HL-60 (cell line): ENCODE results near the gene F5.

Experiments used
- CTCF ChIP-seq: IDR thresholded peaks from one replicate; pipeline ENCODE4 v1.5.1; 2011; ENCODE audit warnings: low read length, control low read depth, inconsistent platforms; ENCODE audit not compliant: insufficient read depth
- GABPA ChIP-seq: IDR thresholded peaks from 2 replicates; pipeline ENCODE4 v1.6.1; 2012; ENCODE audit warnings: low read depth
- SPI1 ChIP-seq: IDR thresholded peaks from 2 replicates; pipeline ENCODE4 v1.6.1; 2012; ENCODE audit warnings: low read depth, mild to moderate bottlenecking, borderline replicate concordance

DNA sequence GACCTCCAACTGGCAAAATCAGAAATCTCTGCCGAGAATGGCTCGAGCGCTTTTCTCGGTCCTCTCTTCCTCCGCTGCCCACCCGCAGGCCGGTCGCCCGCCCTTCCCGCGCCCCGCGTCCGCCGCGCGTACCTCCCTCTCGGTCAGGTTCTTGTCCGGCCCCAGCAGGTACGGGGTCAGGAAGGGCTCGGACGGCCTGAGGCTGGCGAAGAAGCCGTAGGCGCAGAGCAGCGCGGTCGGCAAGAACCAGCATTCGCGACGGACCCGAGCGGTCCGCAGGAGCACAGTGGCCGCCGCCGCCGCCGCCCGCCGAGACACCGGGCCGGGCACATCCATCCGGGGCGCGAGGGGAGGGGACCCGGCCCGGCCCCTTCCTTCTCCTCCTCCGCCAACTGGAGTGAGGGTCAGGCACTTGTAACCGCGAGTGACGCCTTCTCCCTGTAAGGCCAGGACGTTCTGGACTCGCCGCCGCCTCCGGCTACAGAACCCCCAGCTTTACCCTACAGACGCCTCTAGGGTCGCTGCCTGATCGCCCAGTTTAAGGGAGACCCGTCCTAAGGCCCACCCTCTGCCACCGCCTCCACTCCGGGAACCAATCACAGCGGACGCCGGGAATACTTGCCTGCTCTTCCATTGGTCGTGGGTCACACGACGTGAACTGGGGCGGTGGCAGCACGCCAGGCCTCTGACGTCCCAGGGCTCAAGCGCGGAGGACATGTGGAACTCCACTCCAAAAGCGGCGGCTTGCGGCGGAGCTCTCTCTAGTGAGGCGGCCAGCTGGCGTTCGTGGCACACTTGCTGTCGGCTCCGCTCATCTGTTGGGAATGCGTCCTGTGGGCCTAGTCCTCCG, 100.6 kb downstream of the F5 start, which contains the start of gene SLC19A2:
- no peak for TF ChIP-seq CTCF
- no peak; the same call in 1 of the 2 replicates for TF ChIP-seq GABPA
- TF ChIP-seq SPI1, result no peak
